ENCODE measurements around the gene NAV2.

The NAV2 gene

GRCh38 chr11:19794161-19794560 lies 81.5 kb downstream of the NAV2 start:
- TF ChIP-seq CTCF (IDR thresholded peaks at IDR 0.05; ENCODE audit: low read depth, low read length, missing control alignments) = no peak
- DNase-seq = no peak
- Histone ChIP-seq H3K27me3 (replicated peaks) (no peaks in the 10 kb centered on the region), H3K27ac (no peak overlapping the region), H3K4me3 (ENCODE audit: low read depth, low read length) (no peak overlapping the region), H3K36me3 (replicated peaks) (no peaks in the 10 kb centered on the region)
- in situ Hi-C loops (cut with HindIII; ENCODE audit: low pct_ligation_motif_present, low sequenced_read_pairs) = no loop called here

DNA sequence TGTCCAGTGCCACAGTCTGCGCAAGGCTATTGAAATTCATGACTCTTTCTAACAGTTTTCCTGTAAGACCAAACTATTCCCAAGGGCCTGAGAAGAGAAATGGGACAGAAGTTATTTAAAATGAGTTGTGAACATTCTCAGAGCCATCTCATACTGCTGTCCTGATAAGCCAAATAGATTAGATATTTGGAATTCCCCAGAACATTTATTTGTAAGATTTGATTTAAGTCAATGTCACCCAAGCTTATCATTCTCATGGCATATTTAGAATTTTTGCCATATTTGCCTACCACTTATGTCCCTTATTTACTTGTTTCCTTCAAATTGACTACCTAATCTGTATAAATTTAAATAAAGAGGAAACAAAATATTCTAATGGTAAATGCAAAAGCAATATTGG lies 82.4 kb downstream of the NAV2 start:
- in situ Hi-C loops (cut with HindIII; ENCODE audit: low pct_ligation_motif_present, low sequenced_read_pairs) = no loop called here
- TF ChIP-seq CTCF (IDR thresholded peaks at IDR 0.05; ENCODE audit: low read depth, low read length, missing control alignments) = no peak
- no peaks in the 10 kb centered on the region for H3K27me3 ChIP-seq (replicated peaks)
- no peak for DNase-seq
- no peaks in the 10 kb centered on the region for H3K36me3 ChIP-seq (replicated peaks)
- no peak overlapping the region for H3K27ac ChIP-seq
- H3K4me3 ChIP-seq (ENCODE audit: low read depth, low read length) = no peak overlapping the region

- in situ Hi-C loops (cut with HindIII; ENCODE audit: low pct_ligation_motif_present, low sequenced_read_pairs) = no loop called here
- no peak for DNase-seq
- Histone ChIP-seq H3K27ac (no peak overlapping the region), H3K4me3 (ENCODE audit: low read depth, low read length) (no peak overlapping the region), H3K36me3 (replicated peaks) (no peaks in the 10 kb centered on the region), H3K27me3 (replicated peaks) (no peaks in the 10 kb centered on the region)
- peak; percentile 63 for TF ChIP-seq CTCF (IDR thresholded peaks at IDR 0.05; ENCODE audit: low read depth, low read length, missing control alignments)
Observed at GRCh38 chr11:19800162-19800561, 87.5 kb downstream of the NAV2 start.

DNA sequence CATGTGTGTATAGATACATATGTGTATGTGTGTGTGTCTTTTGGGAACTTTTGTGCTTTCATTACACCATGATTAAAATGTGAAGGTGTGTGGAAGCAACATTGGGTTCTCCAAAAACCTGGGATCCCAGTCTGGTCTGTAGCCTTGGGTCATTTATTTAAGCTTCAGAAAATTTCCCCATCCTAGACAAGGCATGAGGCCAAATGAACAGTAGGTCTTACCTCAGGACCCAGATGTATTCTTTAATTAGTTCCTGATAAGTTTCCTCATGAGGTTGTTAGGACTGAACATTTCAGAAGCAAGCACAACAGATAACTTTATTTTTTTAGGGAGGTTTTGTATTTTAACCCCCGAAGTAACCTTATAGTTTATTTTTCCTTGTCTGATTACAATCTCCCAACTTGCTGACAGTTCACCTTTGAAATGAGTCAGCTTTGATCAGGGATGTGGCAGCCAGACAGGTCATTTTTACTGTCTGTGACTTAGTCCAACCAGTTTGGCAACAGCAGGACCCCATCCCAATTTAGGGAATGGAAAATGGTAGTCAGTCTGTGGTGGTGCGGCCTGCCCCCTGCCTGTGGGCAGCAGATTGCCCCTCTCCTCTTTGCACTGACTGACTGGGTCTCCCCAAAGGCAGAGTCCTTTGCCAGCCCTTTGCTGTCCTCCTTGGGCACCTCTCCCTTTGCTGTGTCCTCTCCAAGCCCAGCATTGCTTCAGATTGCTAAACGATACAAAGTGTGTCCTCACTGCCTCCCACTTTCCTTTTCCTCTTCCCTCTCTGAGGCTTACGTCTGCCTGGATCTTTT lies 88.3 kb downstream of the NAV2 start:
- peak; percentile 50 for TF ChIP-seq CTCF (IDR thresholded peaks at IDR 0.05; ENCODE audit: low read depth, low read length, missing control alignments)
- no peaks in the 10 kb centered on the region for H3K27me3 ChIP-seq (replicated peaks)
- DNase-seq = no peak
- H3K27ac ChIP-seq = no peak overlapping the region
- no peak overlapping the region for H3K4me3 ChIP-seq (ENCODE audit: low read depth, low read length)
- H3K36me3 ChIP-seq (replicated peaks) = no peaks in the 10 kb centered on the region
- in situ Hi-C loops (cut with HindIII; ENCODE audit: low pct_ligation_motif_present, low sequenced_read_pairs) = no loop called here

GRCh38 chr11:19802773-19803293 lies 90.2 kb downstream of the NAV2 start:
- in situ Hi-C loops (cut with HindIII; ENCODE audit: low pct_ligation_motif_present, low sequenced_read_pairs) = no loop called here
- no peak for TF ChIP-seq CTCF (IDR thresholded peaks at IDR 0.05; ENCODE audit: low read depth, low read length, missing control alignments)
- H3K4me3 ChIP-seq (ENCODE audit: low read depth, low read length) = no peak overlapping the region
- H3K27ac ChIP-seq = no peak overlapping the region
- H3K36me3 ChIP-seq (replicated peaks) = no peaks in the 10 kb centered on the region
- H3K27me3 ChIP-seq (replicated peaks) = no peaks in the 10 kb centered on the region
- DNase-seq = no peak
